Epithelial cell of proximal tubule (primary cell): ENCODE results near the gene ZBTB26. TPM values are rescaled to one million over a fixed set of nuclear protein-coding genes. Genes with fewer than 3 reads are reported as not detected.
A peak's percentile ranks its signal among the peaks of the same experiment; 100 is the strongest.

Experiments used
- DNase-seq: peaks from one replicate; pipeline ENCODE4 v3.0.0-alpha.2; 2011; ENCODE audit warnings: low read depth
- H3K4me3 ChIP-seq: 2 replicates; pipeline ENCODE4 v1.5.1; 2011; ENCODE audit warnings: low read depth, mild to moderate bottlenecking, low read length
- CTCF ChIP-seq: conservative IDR thresholded peaks from 2 replicates; pipeline ENCODE4 v1.5.1; 2012; ENCODE audit warnings: low read depth, mild to moderate bottlenecking, low read length
- total RNA-seq: library from RNA; depleted of rRNA; stranded (reverse); fragments of >200 nt; gene quantifications from 2 replicates; pipeline ENCODE4 v1.2.3, GENCODE V29; 2015

Gene ZBTB26
- total RNA-seq, 1 donor from 2014 or later: 2.9 TPM

- TF ChIP-seq CTCF: no peak
- peak; percentile 97 for DNase-seq
- peak within 1 kb of the TSS; percentile 89 for H3K4me3 ChIP-seq
These were observed 26.2 kb downstream of the ZBTB26 start, which contains the start of gene RC3H2 for GRCh38 chr9:122904823-122905710. Gene RC3H2, minus strand, starts transcription at chr9:122905359. Its CDS starts 7,850 bp downstream, at chr9:122897509.

DNA sequence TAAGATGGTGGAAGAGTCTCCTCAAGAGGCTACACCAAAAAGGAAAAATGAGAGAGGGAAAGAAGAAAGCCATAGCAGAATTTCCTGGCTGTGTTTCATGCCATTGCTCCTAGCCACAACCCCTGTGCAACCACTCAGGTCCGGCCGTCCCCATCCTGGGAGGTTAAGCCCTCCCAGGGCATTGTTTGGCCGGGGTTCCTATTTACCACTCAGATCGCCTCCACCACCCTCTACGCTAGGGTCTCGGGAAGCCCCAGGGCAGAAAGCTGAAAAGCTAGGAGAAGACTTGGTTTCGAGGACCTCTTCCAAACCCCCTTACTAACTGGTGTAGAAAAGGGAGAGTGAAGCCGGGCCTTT is 26.9 kb downstream of the ZBTB26 start:
- no peak for TF ChIP-seq CTCF
- DNase-seq: no peak
- H3K4me3 ChIP-seq: peak overlapping the region; percentile 89

GRCh38 chr9:122900791-122901190 is 30.5 kb downstream of the ZBTB26 start:
- H3K4me3 ChIP-seq: no peak overlapping the region
- no peak for DNase-seq
- TF ChIP-seq CTCF: no peak

- no peak for DNase-seq
- no peak for TF ChIP-seq CTCF
- H3K4me3 ChIP-seq: no peak overlapping the region
These were observed 33.3 kb downstream of the ZBTB26 start for GRCh38 chr9:122897969-122898368.

GRCh38 chr9:122888480-122888879 is 42.8 kb downstream of the ZBTB26 start:
- no peak for DNase-seq
- H3K4me3 ChIP-seq: no peak overlapping the region
- no peak for TF ChIP-seq CTCF

DNA sequence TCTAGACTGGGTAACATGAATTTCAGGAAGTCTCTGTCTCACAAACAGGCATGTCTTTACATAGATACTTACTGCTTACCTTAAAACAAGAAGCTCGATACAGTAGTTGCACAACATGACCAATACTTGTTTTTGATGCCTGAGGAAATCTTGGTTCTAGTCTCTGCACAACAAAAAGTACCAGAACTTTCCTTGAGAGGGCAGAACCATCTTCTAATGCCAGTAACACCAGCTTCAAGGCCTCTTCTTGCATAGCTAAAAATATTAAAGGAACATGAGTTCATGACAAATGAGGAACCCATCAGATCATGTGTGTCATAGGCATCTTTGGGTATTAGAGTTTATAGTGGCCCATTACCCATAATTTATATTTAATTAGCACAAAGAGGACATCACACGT is 48.2 kb downstream of the ZBTB26 start:
- H3K4me3 ChIP-seq: no peak overlapping the region
- TF ChIP-seq CTCF: no peak
- no peak for DNase-seq

DNA sequence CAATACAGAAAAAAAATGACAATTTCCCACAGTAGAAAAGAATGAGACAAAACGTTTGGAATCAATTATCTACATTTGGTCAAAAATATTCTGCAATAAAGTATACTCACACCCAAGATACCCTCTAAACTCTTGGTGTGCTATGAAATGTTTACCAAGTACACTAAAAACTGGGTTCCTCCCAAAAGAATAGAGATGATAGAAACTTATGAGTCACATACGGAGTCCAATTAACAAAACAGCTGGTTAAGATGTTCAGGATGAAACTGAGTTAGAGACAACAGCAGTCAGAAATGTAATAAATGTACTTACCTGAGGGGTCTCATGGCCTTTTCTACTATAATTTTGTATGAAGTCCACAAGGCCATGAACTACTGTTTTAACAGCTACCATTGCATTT is 51.9 kb downstream of the ZBTB26 start:
- no peak for TF ChIP-seq CTCF
- no peak for DNase-seq

More for the DNA sequence above, 51.9 kb downstream of the ZBTB26 start:
- H3K4me3 ChIP-seq: no peak overlapping the region
